IPS-20b (cell line): Measurements from ENCODE around the gene IGFBP7.

ENCODE experiments used
- H3K27ac ChIP-seq: one replicate; pipeline ENCODE4 v1.5.1; 2013; ENCODE audit warnings: low read length
- H3K27me3 ChIP-seq: 2 replicates; pipeline ENCODE4 v1.6.1; 2013; ENCODE audit warnings: mild to moderate bottlenecking, low read length, inconsistent platforms; ENCODE audit not compliant: insufficient read depth
- H3K36me3 ChIP-seq: 2 replicates; pipeline ENCODE4 v1.6.1; 2013; ENCODE audit warnings: low read depth, mild to moderate bottlenecking, inconsistent platforms, low read length, moderate library complexity; ENCODE audit not compliant: insufficient read depth
- H3K4me1 ChIP-seq: 2 replicates; pipeline ENCODE4 v1.6.1; 2013; ENCODE audit warnings: mild to moderate bottlenecking, control low read depth, inconsistent platforms, low read length, moderate library complexity; ENCODE audit not compliant: insufficient read depth
- H3K4me3 ChIP-seq: 2 replicates; pipeline ENCODE4 v1.5.1; 2013; ENCODE audit warnings: mild to moderate bottlenecking, low read length, inconsistent platforms
- H3K9ac ChIP-seq: 2 replicates; pipeline ENCODE4 v1.6.1; 2013; ENCODE audit warnings: low read depth, mild to moderate bottlenecking, inconsistent platforms, low read length, moderate library complexity
- H3K9me3 ChIP-seq: 2 replicates; pipeline ENCODE4 v1.6.1; 2013; ENCODE audit warnings: mild to moderate bottlenecking, low read depth, low read length, inconsistent platforms; ENCODE audit not compliant: insufficient read depth

IGFBP7 gene

GRCh38 chr4:57109847-57110639 is at the start of gene IGFBP7:
IGFBP7 (minus strand) TSS chr4:57110385; CDS start chr4:57110351, 34 bp downstream.
- Histone ChIP-seq H3K36me3 (no peaks in the 10 kb centered on the region), H3K27ac (no peak within 1 kb of the TSS), H3K4me1 (0 out of 2 replicates have a peak, but pooled peaks cover 3% of the 10 kb centered on the region), H3K9ac (peak within 1 kb of the TSS; percentile 10; the same call in 1 of the 2 replicates), H3K27me3 (peaks cover 69% of the 10 kb centered on the region), H3K9me3 (no peaks in the 10 kb centered on the region), H3K4me3 (peak within 1 kb of the TSS; percentile 80)

- Histone ChIP-seq H3K27me3 (peaks cover 27% of the 10 kb centered on the region), H3K9me3 (peaks cover 4% of the 10 kb centered on the region), H3K9ac (no peak overlapping the region), H3K27ac (no peak overlapping the region), H3K36me3 (no peaks in the 10 kb centered on the region), H3K4me3 (no peak overlapping the region), H3K4me1 (peaks cover 5% of the 10 kb centered on the region)
Observed at GRCh38 chr4:57159866-57160265, 49.7 kb upstream of the IGFBP7 start.

- H3K27me3 ChIP-seq, result peaks cover 22% of the 10 kb centered on the region; the same call in 1 of the 2 replicates
- H3K36me3 ChIP-seq, result no peaks in the 10 kb centered on the region
- H3K4me3 ChIP-seq, result no peak overlapping the region
- H3K4me1 ChIP-seq, result peaks cover 4% of the 10 kb centered on the region; the same call in 1 of the 2 replicates
- no peak overlapping the region for H3K27ac ChIP-seq
- H3K9me3 ChIP-seq, result peaks cover 4% of the 10 kb centered on the region
- no peak overlapping the region for H3K9ac ChIP-seq
Observed at GRCh38 chr4:57158762-57159161, 48.6 kb upstream of the IGFBP7 start.

- peaks cover 4% of the 10 kb centered on the region; the same call in 1 of the 2 replicates for H3K4me1 ChIP-seq
- H3K9me3 ChIP-seq, result peaks cover 4% of the 10 kb centered on the region
- no peak overlapping the region for H3K9ac ChIP-seq
- peaks cover 26% of the 10 kb centered on the region; the same call in 1 of the 2 replicates for H3K27me3 ChIP-seq
- no peaks in the 10 kb centered on the region for H3K36me3 ChIP-seq
- H3K4me3 ChIP-seq, result no peak overlapping the region
- no peak overlapping the region for H3K27ac ChIP-seq
Observed at GRCh38 chr4:57158221-57158620, 48.0 kb upstream of the IGFBP7 start.

GRCh38 chr4:57157596-57158137 is 47.5 kb upstream of the IGFBP7 start:
- H3K27ac ChIP-seq, result no peak overlapping the region
- no peak overlapping the region for H3K4me3 ChIP-seq
- H3K9ac ChIP-seq, result no peak overlapping the region
- H3K36me3 ChIP-seq, result no peaks in the 10 kb centered on the region
- H3K4me1 ChIP-seq, result peaks cover 4% of the 10 kb centered on the region; the same call in 1 of the 2 replicates
- peaks cover 4% of the 10 kb centered on the region for H3K9me3 ChIP-seq
- peaks cover 21% of the 10 kb centered on the region; the same call in 1 of the 2 replicates for H3K27me3 ChIP-seq

GRCh38 chr4:57156242-57156990 is 46.2 kb upstream of the IGFBP7 start:
- peaks cover 4% of the 10 kb centered on the region for H3K9me3 ChIP-seq
- peaks cover 4% of the 10 kb centered on the region; the same call in 1 of the 2 replicates for H3K4me1 ChIP-seq
- H3K36me3 ChIP-seq, result no peaks in the 10 kb centered on the region
- H3K27ac ChIP-seq, result no peak overlapping the region
- peaks cover 20% of the 10 kb centered on the region; the same call in 1 of the 2 replicates for H3K27me3 ChIP-seq
- H3K4me3 ChIP-seq, result no peak overlapping the region
- H3K9ac ChIP-seq, result no peak overlapping the region

GRCh38 chr4:57154926-57155325 is 44.7 kb upstream of the IGFBP7 start:
- Histone ChIP-seq H3K4me3 (no peak overlapping the region), H3K9ac (no peak overlapping the region), H3K27me3 (peaks cover 20% of the 10 kb centered on the region; the same call in 1 of the 2 replicates), H3K36me3 (no peaks in the 10 kb centered on the region), H3K27ac (no peak overlapping the region), H3K4me1 (peaks cover 4% of the 10 kb centered on the region; the same call in 1 of the 2 replicates), H3K9me3 (peaks cover 4% of the 10 kb centered on the region)

GRCh38 chr4:57154191-57154590 is 44.0 kb upstream of the IGFBP7 start:
- peaks cover 20% of the 10 kb centered on the region; the same call in 1 of the 2 replicates for H3K27me3 ChIP-seq
- H3K4me1 ChIP-seq, result peaks cover 4% of the 10 kb centered on the region; the same call in 1 of the 2 replicates
- no peaks in the 10 kb centered on the region for H3K36me3 ChIP-seq
- no peak overlapping the region for H3K27ac ChIP-seq
- peaks cover 4% of the 10 kb centered on the region for H3K9me3 ChIP-seq
- H3K4me3 ChIP-seq, result no peak overlapping the region
- H3K9ac ChIP-seq, result no peak overlapping the region

GRCh38 chr4:57153207-57153606 is 43.0 kb upstream of the IGFBP7 start:
- peaks cover 20% of the 10 kb centered on the region; the same call in 1 of the 2 replicates for H3K27me3 ChIP-seq
- H3K4me3 ChIP-seq, result no peak overlapping the region
- H3K9ac ChIP-seq, result no peak overlapping the region
- no peak overlapping the region for H3K27ac ChIP-seq
- H3K9me3 ChIP-seq, result peaks cover 4% of the 10 kb centered on the region
- peaks cover 4% of the 10 kb centered on the region; the same call in 1 of the 2 replicates for H3K4me1 ChIP-seq
- H3K36me3 ChIP-seq, result no peaks in the 10 kb centered on the region

GRCh38 chr4:57151481-57151880 is 41.3 kb upstream of the IGFBP7 start:
- H3K4me3 ChIP-seq, result no peak overlapping the region
- peaks cover 15% of the 10 kb centered on the region; the same call in 1 of the 2 replicates for H3K27me3 ChIP-seq
- H3K9me3 ChIP-seq, result peaks cover 4% of the 10 kb centered on the region
- H3K36me3 ChIP-seq, result no peaks in the 10 kb centered on the region
- peaks cover 4% of the 10 kb centered on the region; the same call in 1 of the 2 replicates for H3K4me1 ChIP-seq
- H3K9ac ChIP-seq, result no peak overlapping the region
- no peak overlapping the region for H3K27ac ChIP-seq

GRCh38 chr4:57149833-57150232 is 39.6 kb upstream of the IGFBP7 start:
- H3K4me1 ChIP-seq, result peaks cover 4% of the 10 kb centered on the region; the same call in 1 of the 2 replicates
- no peak overlapping the region for H3K4me3 ChIP-seq
- no peak overlapping the region for H3K27ac ChIP-seq
- no peaks in the 10 kb centered on the region for H3K9me3 ChIP-seq
- no peak overlapping the region for H3K9ac ChIP-seq
- H3K36me3 ChIP-seq, result no peaks in the 10 kb centered on the region
- peaks cover 8% of the 10 kb centered on the region; the same call in 1 of the 2 replicates for H3K27me3 ChIP-seq
